Mesendoderm (in vitro differentiated cells): ENCODE results near the gene TMEM151B.
"Not testable (repeated sequence)": the region's sequence is repeated elsewhere in the genome, so short reads cannot be mapped to it uniquely, and the experiment has no call there.

Experiments used
- DNase-seq: peaks from one replicate; pipeline ENCODE4 v3.0.0; 2013
- H2AK5ac ChIP-seq: 2 replicates; pipeline ENCODE4 v1.6.1; 2013; ENCODE audit warnings: low read length, inconsistent platforms
- H2BK120ac ChIP-seq: 2 replicates; pipeline ENCODE4 v1.6.1; 2013; ENCODE audit warnings: low read depth, mild to moderate bottlenecking, low read length, moderate library complexity, mixed read lengths
- H2BK15ac ChIP-seq: replicated peaks from 2 replicates; pipeline ENCODE4 v1.6.1; 2013; ENCODE audit warnings: low read depth, mild to moderate bottlenecking, moderate library complexity
- H2BK5ac ChIP-seq: 2 replicates; pipeline ENCODE4 v1.6.1; 2013; ENCODE audit warnings: low read length, inconsistent platforms
- H3K18ac ChIP-seq: 2 replicates; pipeline ENCODE4 v1.6.1; 2013; ENCODE audit warnings: mild to moderate bottlenecking, low read length, mixed read lengths
- H3K23ac ChIP-seq: one replicate; pipeline ENCODE4 v1.6.1; 2013; ENCODE audit warnings: low read length
- H3K27ac ChIP-seq: 2 replicates; pipeline ENCODE4 v1.5.1; 2013; ENCODE audit warnings: low read depth, mild to moderate bottlenecking, inconsistent platforms, low read length, moderate library complexity
- H3K27me3 ChIP-seq: 2 replicates; pipeline ENCODE4 v1.6.1; 2013; ENCODE audit warnings: low read length, control low read depth, mild to moderate bottlenecking, inconsistent platforms; ENCODE audit not compliant: insufficient read depth, poor library complexity
- H3K36me3 ChIP-seq: 2 replicates; pipeline ENCODE4 v1.6.1; 2013; ENCODE audit warnings: low read length, inconsistent platforms; ENCODE audit not compliant: control insufficient read depth, insufficient read depth
- H3K4ac ChIP-seq: one replicate; pipeline ENCODE4 v1.6.1; 2013; ENCODE audit warnings: low read depth, mild to moderate bottlenecking, low read length, moderate library complexity
- H3K4me1 ChIP-seq: 2 replicates; pipeline ENCODE4 v1.6.1; 2013; ENCODE audit warnings: low read depth, low read length, inconsistent platforms; ENCODE audit not compliant: control insufficient read depth
- H3K4me2 ChIP-seq: 2 replicates; pipeline ENCODE4 v1.6.1; 2013; ENCODE audit warnings: low read length
- H3K4me3 ChIP-seq: 2 replicates; pipeline ENCODE4 v1.5.1; 2013; ENCODE audit warnings: mild to moderate bottlenecking, low read length
- H3K56ac ChIP-seq: one replicate; pipeline ENCODE4 v1.6.1; 2013; ENCODE audit warnings: low read length
- H3K79me1 ChIP-seq: 2 replicates; pipeline ENCODE4 v1.6.1; 2013; ENCODE audit warnings: low read length, inconsistent platforms
- H3K79me2 ChIP-seq: 2 replicates; pipeline ENCODE4 v1.6.1; 2013; ENCODE audit warnings: mild to moderate bottlenecking, low read length; ENCODE audit not compliant: control insufficient read depth, insufficient read depth
- H3K9ac ChIP-seq: 2 replicates; pipeline ENCODE4 v1.6.1; 2013; ENCODE audit warnings: low read length, inconsistent platforms
- H4K5ac ChIP-seq: one replicate; pipeline ENCODE4 v1.6.1; 2013; ENCODE audit warnings: low read length
- H4K8ac ChIP-seq: one replicate; pipeline ENCODE4 v1.6.1; 2013; ENCODE audit warnings: low read depth, mild to moderate bottlenecking, control low read depth, low read length, moderate library complexity
- WGBS: extraction: QIAGEN DNeasy Blood & Tissue Kit; methylation state at CpG from one replicate; pipeline ENCODE4 v1.1.7; 2013; ENCODE audit warnings: low lambda C conversion rate, missing lambda C conversion rate; ENCODE audit not compliant: insufficient coverage; ENCODE audit errors: extremely low coverage; 5-methylcytosine and 5-hydroxymethylcytosine counted together

TMEM151B gene

DNA sequence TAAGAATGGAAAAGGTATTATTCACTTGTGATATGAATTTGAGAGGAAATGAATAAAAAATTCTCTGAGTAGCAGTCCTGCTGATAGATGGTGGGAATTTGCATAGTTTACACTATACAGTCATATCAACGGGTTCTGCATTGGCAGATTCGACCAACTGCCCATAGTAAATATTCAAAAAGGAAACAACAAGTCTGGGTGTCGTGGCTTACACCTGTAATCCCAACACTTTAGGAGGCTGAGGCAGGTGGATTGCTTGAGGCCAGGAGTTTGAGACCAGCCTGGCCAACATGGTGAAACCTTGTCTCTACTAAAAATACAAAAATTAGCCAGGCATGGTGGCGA, 80.4 kb downstream of the TMEM151B start:
- H4K5ac ChIP-seq, H3K4me1 ChIP-seq, H2BK120ac ChIP-seq, H3K36me3 ChIP-seq, H3K4ac ChIP-seq, H3K27ac ChIP-seq, H2AK5ac ChIP-seq, H3K4me2 ChIP-seq, H3K23ac ChIP-seq, DNase-seq, H2BK15ac ChIP-seq, H3K79me2 ChIP-seq, H3K27me3 ChIP-seq, H3K18ac ChIP-seq, H3K56ac ChIP-seq, H3K4me3 ChIP-seq, H3K9ac ChIP-seq, H3K79me1 ChIP-seq, H4K8ac ChIP-seq, H2BK5ac ChIP-seq: not testable (repeated sequence)
- no CpG with 5 or more reads among the region's 4 CpGs for WGBS

DNA sequence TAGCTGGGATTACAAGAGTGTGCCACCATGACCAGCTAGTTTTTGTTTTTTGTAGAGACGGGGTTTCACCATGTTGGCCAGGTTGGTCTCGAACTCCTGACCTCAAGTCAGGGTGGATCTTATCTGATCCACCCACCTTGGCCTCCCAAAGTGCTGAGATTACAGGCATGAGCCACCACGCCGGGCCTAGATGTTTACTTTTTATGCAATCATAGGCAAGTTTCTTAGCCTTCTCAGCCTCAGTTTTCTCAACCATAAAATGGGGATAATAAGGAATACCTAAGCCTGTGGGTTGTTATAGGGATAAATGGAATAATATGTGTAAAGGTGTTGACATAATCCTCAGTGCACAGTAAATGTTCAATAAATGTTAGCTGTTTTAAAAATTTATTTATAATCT, 82.0 kb downstream of the TMEM151B start:
- no CpG with 5 or more reads among the region's 4 CpGs for WGBS
- Histone ChIP-seq H4K5ac (no peak overlapping the region), H3K79me2 (no peaks in the 10 kb centered on the region), H3K18ac (no peak overlapping the region), H2BK120ac (no peak overlapping the region), H3K4me3 (no peak overlapping the region), H3K56ac (no peak overlapping the region), H3K79me1 (no peaks in the 10 kb centered on the region), H3K27me3 (no peaks in the 10 kb centered on the region), H2BK5ac (no peak overlapping the region), H3K4ac (no peak overlapping the region), H2AK5ac (no peak overlapping the region), H3K36me3 (no peaks in the 10 kb centered on the region), H3K4me2 (no peak overlapping the region), H4K8ac (no peak overlapping the region), H2BK15ac (no peak overlapping the region), H3K27ac (no peak overlapping the region), H3K4me1 (no peaks in the 10 kb centered on the region), H3K23ac (no peak overlapping the region), H3K9ac (no peak overlapping the region)
- DNase-seq, result no peak

DNA sequence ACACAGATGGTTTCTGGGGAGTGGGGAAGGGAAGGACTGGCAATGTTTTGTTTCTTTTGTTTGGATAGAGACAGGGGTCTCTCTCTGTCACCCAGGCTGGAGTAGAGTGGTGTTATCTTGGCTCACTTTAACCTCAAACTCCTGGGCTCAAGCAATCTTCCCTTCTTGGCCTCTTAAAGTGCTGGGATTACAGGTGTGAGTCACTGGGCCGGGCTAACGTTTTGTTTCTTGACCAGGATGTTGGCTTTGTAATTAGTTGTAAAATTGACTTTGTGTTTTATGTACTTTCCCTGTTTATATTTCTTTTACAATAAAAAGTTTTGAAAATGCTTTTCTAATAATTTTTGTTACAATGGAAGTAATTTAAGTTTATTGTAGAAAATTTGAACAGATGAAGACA, 83.1 kb downstream of the TMEM151B start:
- H3K4me1 ChIP-seq, result no peaks in the 10 kb centered on the region
- H3K79me2 ChIP-seq, result no peaks in the 10 kb centered on the region
- WGBS, result no CpG with 5 or more reads among the region's 2 CpGs
- no peak overlapping the region for H3K18ac ChIP-seq
- no peak overlapping the region for H3K27ac ChIP-seq
- no peak overlapping the region for H3K4ac ChIP-seq
- H3K36me3 ChIP-seq, result no peaks in the 10 kb centered on the region
- no peak overlapping the region for H3K9ac ChIP-seq
- H4K8ac ChIP-seq, result no peak overlapping the region
- H3K4me2 ChIP-seq, result no peak overlapping the region
- H3K56ac ChIP-seq, result no peak overlapping the region
- no peak overlapping the region for H2BK5ac ChIP-seq
- no peak overlapping the region for H3K23ac ChIP-seq
- no peak overlapping the region for H2BK15ac ChIP-seq
- H2AK5ac ChIP-seq, result no peak overlapping the region
- no peak overlapping the region for H3K4me3 ChIP-seq
- peak; percentile 8 for DNase-seq
- no peaks in the 10 kb centered on the region for H3K27me3 ChIP-seq
- no peaks in the 10 kb centered on the region for H3K79me1 ChIP-seq
- no peak overlapping the region for H2BK120ac ChIP-seq
- no peak overlapping the region for H4K5ac ChIP-seq

DNA sequence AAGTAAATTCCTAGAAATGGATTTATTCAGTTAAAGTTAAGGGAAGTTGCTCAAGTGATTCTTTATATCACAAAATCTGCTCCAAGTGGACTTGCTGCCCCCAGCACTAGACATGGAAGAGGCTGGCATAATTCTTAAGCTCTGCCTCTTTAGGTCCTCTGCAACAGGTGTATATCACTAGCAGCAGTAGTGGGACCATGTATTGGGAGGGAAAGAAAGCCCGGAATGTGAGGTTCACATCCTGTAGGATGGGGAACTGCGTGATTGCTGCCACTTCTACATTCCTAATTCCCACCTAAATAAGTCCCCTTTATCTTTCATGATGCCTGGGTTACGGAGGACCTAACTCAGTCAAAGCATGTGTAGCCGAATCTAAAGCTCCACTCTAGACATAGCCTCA, 85.4 kb downstream of the TMEM151B start:
- no peaks in the 10 kb centered on the region for H3K36me3 ChIP-seq
- H3K56ac ChIP-seq, result no peak overlapping the region
- H3K4me3 ChIP-seq, result no peak overlapping the region
- H3K4ac ChIP-seq, result no peak overlapping the region
- H3K18ac ChIP-seq, result no peak overlapping the region
- no peak for DNase-seq
- no peaks in the 10 kb centered on the region for H3K27me3 ChIP-seq
- no peak overlapping the region for H3K9ac ChIP-seq
- no peaks in the 10 kb centered on the region for H3K79me2 ChIP-seq
- no peak overlapping the region for H4K8ac ChIP-seq
- no peak overlapping the region for H2BK5ac ChIP-seq
- no peak overlapping the region for H3K27ac ChIP-seq
- H4K5ac ChIP-seq, result no peak overlapping the region
- H2BK15ac ChIP-seq, result no peak overlapping the region
- H3K4me1 ChIP-seq, result no peaks in the 10 kb centered on the region
- H3K4me2 ChIP-seq, result no peak overlapping the region
- no peaks in the 10 kb centered on the region for H3K79me1 ChIP-seq
- H3K23ac ChIP-seq, result no peak overlapping the region
- no CpG with 5 or more reads among the region's 4 CpGs for WGBS
- H2BK120ac ChIP-seq, result no peak overlapping the region
- no peak overlapping the region for H2AK5ac ChIP-seq

DNA sequence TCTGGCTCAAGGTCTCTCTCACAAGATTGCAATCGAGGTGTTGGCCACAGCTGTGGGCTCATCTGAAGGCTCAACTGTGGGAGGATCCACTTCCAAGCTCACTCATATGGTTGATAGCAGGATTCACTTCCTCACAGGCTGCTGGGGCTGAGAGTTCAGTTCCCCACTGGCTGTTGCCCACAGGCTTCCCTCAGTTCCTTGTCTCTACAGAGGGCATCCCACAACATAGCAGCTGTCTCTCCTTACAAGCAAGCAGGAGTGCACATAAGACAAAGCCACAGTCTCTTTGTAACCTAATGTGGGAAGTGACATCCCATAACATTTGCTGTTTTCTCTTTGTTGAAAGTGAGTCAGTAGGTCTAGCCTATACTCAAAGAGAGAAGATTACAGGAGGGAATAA, 86.2 kb downstream of the TMEM151B start:
- no CpG with 5 or more reads among the region's 1 CpG for WGBS
- H2BK5ac ChIP-seq, result no peak overlapping the region
- no peak overlapping the region for H3K56ac ChIP-seq
- DNase-seq, result no peak
- no peak overlapping the region for H3K9ac ChIP-seq
- no peaks in the 10 kb centered on the region for H3K36me3 ChIP-seq
- no peaks in the 10 kb centered on the region for H3K4me1 ChIP-seq
- H3K4ac ChIP-seq, result no peak overlapping the region
- no peak overlapping the region for H3K4me3 ChIP-seq
- H3K4me2 ChIP-seq, result no peak overlapping the region
- no peaks in the 10 kb centered on the region for H3K79me1 ChIP-seq
- H2BK120ac ChIP-seq, result no peak overlapping the region
- no peak overlapping the region for H4K5ac ChIP-seq
- H3K27me3 ChIP-seq, result no peaks in the 10 kb centered on the region
- H4K8ac ChIP-seq, result no peak overlapping the region
- H3K27ac ChIP-seq, result no peak overlapping the region
- H3K79me2 ChIP-seq, result no peaks in the 10 kb centered on the region
- H2AK5ac ChIP-seq, result no peak overlapping the region
- no peak overlapping the region for H3K23ac ChIP-seq
- no peak overlapping the region for H3K18ac ChIP-seq
- H2BK15ac ChIP-seq, result no peak overlapping the region
